NCI-H2196 (cell line): ENCODE results near the gene UST.
"Not testable (repeated sequence)": the region's sequence is repeated elsewhere in the genome, so short reads cannot be mapped to it uniquely, and the experiment has no call there.

Source experiments
- DNase-seq: peaks from one replicate; lab custom pipeline; 2025; ENCODE audit not compliant: unreplicated experiment; lab: John Stamatoyannopoulos, UW

UST gene

DNA sequence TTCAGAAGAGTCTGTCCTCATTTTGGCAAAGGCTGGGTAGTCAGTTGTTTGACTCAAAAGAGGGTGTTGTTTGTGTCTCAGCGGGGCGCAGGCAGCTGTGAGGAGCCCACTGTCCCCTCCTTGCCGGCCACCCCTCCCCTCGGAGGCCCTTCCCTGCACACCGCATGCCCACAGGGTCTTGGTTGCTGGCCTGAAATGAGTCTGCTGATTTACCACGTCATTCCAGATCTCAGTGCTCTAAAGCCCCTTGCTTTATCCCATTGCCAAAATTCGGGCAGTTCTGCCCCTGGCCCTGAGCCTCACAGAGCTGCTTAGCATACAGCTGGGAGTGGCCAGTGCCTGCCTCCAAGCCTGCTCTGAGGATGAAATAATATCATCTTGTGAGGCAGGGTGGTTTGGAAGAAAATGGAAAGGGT is 220.7 kb downstream of the UST start:
- no peak for DNase-seq

DNA sequence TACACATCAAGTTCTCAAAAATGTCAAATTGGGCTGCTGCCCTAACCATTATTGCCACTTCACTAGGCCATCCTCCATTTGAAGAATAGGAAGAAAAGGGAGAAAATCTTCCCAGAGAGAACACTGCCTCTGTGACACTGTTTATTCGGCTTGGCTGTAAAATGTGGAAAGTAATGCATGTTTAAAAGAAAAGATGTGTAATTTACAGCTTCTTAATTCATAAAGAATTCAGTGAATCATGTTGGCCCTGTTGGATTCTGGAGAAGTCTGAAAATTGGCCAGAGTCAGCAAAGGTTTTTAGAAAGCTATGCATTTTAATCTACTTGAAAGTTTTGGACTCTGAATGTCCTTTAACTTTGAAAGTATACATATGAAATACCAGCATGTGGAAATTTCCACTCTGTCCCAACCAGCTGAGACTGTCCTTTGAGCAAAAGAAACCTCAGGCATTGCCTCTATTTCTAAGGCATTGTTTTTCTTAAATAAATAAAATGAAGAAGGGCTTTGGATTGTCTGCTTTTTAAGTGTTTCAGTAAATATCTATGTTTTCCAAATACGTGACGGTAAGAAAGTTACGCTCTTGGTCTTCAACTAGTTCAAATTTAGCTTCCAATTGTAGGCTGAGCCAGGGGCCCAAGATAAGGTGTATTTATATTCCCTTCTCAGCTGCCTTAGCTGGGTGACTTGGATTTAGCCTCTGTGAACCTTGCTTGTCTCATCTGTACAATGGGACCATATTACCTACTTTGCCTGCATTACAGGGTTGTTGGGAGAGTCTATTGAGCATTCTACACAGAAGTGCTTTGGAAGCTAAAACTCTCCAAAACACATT is 222.2 kb downstream of the UST start:
- no peak for DNase-seq

DNA sequence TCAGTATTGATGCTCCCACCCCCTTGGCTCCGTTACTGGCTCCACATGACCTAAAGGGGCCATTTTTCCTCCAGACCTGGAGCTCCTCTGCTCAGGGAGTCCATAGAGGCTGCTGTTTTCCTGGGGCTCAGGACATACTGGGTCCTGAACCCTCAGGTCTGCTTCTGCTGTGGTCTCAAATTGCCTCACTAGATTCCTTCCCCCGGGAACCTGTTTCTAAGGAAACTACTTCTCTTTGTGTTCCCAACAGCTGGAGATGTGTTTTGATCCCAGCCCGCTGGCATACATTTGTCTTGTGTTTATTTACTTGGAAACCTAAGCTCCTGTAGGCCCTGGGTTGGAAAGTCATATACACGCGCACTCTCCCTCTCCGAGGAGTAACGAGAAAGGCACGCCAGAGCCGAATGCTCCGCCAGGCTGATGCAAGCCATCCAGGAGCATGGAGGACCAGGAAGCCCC is 222.8 kb downstream of the UST start:
- DNase-seq, result peak; percentile 37

DNA sequence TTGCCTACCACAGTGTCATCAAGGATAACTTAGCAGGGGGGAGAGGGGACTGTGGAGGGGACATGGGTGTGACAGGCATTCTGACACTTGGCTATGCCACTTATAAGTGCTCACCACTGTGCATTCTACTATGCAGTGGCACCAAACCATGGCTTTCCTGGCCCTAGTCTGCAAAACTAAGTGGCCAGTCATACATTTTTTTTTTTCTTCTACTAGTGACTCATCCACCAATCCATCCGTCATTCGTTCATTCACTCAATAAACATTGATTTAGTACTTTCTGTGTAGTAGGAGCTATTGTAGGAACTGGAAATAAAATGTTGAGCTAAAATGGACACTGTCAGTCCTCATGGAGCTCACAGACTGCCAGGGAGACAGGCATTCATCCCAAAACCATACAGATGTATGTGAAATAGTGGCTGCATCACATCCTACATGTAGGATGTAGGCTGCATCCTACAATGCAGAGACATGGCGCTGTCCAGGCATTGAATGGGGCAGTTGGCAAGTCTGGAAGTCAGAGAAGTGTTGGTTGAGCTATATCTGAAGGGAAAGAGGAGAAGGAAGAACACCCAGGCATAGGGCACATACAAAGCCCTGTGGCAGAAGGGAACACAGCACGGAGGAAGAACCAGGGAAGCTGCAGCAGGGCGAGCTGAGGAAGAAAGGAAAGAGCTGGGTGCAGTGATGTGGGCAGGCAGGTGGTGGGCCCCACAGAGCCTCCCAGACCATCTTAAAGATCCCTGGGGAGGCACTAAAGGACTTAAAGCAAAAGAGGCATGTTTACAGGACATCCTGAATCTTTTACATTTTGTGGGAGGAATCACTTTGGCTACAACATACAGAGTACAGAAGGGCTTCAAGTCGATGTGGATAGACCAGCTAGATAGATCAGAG is 224.4 kb downstream of the UST start:
- no peak for DNase-seq

DNA sequence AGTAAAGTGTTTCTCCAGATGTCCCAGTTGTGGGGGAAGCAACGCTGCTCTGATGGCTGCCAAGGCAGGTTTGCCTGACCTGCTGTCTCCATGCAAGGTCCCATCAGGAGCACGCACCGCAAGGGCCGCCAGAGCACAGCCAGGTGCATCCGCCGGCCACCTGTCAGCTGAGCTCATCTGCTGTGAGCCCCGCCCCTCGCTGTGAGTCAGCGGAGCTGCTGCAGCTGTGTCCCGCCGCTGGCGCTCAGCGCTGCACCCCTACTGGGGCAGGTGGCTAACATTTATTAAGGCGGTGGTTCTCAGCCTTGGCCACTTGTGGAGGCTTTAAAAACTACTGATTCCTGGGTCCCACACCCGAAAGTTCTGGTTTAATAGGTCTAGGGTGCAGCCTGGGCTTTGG is 225.7 kb downstream of the UST start:
- DNase-seq, result peak; percentile 88

DNA sequence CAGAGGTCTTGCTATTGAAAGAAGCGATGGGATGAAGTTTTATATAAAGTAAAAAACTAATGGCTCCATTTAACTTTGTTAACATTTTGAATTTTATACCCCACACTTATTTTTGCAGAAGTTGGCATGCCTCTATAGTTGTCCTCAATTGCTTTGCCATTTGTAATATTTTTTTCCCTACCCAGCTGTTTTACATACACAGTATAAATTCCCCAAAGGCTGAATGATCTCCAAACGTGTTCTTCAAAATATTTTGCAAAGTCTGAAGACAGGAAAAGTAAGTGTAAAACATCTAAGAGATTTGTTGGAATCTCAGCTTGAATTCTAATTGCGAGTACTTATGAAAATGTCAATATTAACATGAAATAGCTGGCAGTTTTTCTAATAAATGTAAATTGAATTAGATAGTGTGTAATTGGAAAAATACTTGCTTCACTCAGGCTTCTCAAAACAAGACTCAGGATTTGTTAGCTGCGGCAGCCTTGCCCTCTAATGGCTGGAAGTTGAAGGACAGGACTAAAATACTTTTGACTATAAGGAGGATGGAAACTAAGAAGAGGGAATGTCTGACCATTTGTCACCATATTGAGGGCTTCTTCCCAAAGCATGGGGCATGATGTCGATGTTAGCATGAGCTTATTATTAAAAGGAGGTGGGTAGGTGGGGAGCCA is 226.8 kb downstream of the UST start:
- peak; percentile 26 for DNase-seq

DNA sequence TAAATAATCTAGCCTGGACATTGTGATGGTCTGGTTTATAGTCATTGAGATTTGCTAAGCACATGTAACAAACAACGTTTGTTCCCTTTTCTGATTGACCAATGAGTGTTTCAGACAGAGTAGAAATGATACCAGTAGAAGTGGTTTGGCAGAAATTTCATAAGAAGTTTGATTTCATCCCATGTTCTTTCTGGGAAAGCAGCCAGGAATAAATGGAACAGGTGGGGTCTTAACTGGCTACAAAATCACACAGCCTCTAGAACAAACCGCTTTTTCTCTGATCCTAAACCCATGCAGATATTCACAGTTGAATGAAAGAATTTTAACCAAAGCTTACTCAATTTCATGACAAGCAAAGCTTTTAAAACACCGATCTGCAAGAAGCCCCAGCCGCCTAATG is 227.5 kb downstream of the UST start:
- no peak for DNase-seq

DNA sequence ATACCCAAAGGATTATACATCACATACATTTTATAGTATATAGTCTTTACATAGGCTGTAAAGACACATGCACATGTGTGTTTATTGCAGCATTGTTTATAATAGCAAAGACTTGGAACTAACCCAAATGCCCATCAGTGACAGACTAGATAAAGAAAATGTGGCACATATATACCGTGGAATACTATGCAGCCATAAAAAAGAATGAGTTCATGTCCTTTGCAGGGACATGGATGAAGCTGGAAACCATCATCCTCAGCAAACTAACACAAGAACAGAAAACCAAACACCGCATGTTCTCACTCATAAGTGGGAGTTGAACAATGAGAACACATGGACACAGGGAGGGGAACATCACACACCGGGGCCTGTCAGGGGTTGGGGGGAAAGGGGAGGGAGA is 231.5 kb downstream of the UST start:
- not testable (repeated sequence) for DNase-seq

DNA sequence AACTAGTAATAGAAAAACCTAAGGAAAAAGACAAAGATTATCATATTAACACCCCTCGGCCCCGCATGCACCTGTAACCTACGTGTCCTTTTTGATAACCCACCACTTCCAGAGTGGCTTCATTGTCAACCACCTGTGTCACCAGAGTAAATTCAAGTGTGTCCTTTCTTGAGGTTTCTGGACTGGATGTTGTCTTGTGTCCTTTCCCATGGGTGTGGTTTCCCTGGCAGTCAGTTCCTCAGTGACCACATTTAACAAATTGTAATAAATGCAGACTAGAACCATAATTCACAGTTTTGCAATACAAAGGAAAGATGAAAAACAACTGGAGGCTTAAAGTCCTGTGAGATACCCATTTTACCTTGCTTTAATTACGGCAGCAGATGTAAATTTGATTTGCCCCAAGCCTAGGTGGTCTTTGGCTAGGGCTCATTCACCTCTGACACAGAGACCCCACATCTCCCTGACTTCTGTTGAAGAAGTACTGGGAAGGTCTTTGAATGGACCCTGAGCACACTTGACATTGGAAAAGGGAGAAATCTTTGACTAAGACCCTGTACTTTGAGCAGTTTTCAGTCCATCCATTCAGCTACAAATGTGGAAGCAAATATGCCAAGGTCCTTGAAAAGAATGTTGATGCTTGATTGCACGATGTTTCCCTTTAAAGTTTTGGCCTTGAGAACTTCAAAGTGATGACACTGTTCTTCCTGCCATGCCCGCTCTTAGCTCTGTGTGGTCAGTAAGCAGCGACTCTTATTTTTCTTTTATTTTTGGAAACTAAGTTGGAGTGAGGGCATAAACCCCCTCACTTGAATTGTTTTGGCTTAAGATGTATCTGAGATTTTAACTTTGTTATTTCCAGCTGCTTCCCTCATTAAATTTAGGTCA is 232.4 kb downstream of the UST start:
- DNase-seq, result no peak

DNA sequence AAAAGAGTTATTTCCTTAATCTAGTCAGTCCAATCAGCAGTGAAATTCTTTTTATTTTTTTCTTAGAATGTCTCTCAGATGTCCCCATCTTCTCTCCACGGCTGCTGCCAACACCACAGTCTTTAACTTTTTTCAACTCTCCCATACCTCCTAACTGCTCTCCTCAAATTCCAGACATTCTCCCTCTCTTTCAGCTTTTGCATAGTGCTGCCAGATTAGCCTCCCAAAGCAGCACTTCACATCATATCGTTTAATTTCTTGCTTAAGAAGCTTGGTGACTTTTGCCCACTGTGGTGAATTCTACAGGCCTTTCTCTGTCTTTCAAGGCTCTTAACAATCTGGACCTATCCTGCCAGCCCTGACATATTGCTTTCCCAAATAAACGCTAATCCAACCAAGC is 233.4 kb downstream of the UST start:
- DNase-seq, result no peak

DNA sequence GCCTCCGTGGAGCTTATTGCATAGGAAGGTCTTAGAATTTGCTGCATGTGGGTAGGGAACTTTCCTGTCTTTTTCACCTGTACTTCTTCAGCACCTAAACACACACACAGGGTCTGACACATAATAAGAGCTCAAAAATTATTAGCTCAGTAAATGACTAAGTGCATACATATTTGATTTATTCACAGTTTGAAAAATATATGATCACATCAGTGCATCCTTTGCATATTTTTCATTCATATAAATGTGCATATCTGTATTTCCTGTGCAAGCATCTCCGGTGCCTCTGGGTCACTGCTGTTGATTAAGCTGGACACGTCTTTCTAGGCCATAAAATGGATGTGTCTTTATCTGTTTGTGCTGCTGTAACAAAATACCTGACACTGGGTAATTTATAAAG is 234.7 kb downstream of the UST start:
- no peak for DNase-seq

DNA sequence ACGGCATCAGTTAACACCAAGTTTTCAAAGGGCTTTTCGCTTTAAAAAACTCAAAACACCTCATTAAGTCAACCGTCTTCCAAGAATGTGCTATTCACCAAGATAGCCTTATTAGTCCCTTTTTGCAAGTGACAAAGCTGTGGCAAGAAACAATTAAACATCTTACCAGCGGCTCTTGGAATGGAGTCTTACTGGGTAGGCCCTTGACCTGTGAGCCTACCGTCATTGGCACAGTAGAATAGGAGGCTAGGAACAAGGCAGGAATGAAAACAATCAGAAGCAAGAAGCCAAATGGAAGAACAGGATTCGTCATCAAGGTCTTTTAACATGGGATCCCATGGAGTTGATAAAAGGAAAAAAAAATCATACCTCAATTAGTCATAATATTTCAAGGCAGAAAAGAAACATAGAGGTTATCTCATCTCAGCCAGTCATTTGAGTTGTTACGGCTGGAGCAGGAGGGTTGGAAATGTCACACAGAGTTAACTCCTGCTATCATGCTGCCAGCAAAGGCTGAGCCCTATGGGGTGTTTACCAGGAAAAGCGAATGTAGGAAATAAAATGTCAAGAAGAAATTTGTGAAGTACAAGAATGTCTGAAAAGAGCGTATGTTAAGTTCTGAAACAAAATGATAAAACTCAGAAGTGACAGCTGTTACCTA is 236.4 kb downstream of the UST start:
- no peak for DNase-seq

DNA sequence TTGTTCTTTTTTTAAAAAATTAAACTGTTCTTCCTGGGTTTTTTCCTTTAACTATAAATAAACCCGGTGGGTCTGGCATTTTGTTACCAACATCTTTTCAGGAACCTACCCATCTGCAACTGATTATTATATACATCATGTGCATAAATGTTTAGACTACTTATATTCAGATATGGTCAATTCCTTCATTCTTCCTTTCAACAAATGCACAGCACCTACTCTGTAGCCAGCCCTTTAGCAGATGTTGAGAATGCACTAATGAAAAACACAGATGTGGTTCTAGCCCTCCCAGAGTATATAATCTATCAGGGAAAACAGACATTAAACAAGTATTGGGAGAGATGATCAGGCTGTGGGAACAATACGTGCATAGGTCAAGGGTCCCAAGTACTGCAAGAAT is 237.1 kb downstream of the UST start:
- DNase-seq, result no peak

DNA sequence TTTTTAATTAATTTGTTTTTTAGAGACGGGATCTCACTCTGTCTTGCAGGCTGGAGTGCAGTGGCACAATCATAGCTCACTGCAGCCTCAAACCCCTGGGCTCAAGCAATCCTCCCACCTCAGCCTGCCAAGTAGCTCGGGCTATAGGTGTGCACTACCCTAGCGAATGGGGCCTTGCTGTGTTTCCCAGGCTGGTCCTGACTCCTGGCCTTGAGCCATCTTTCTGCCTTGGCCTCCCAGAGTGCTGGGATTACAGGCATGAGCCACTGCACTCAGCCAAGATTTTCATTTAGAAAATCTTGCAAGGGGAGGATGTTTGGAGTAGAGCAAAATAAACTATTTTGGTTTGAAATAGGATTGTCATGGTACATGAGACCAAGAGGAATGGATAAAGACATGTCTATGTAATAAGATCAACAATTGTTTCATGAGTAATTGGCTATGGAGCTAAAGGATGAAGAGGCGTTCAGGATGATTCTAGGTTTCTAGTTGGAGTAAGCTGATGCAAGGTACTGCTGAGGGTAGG is 237.8 kb downstream of the UST start:
- DNase-seq, result no peak

DNA sequence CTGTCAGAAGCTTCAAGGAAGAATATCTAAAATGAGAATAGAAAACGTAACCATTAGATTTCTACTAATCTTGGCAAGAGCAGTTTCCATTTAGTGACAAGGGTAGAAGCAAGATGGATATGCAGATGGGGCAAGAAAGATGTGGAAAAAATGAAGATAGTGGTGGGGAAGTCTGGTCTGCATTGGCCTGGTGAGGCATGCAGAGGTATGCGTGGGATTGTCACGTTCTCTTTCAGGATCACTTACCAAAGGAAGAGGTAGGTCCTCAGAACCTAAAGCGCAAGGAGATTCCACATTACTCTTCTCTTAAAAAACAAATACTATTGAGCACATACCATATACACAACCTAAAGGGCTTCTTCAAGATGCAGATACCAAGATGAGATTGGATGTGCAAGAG is 238.7 kb downstream of the UST start:
- DNase-seq, result no peak

DNA sequence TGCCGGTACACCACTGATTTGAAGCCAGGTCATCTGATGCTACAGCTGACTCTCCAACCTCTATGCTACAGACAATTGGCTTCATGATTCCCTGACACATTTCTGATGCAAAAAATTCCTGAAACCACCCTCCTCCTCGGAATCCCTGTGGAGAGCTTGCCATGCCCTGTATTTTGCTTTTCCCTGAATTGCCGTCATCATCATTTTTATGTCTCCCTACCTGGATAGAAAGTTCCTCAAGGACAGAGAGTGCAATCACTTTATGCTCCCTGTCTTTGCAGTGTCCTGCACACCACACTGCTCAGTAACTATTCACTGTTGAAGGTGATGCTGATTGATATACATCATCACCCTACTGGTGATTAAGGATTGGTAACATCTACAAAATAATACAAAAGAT is 239.8 kb downstream of the UST start:
- no peak for DNase-seq

DNA sequence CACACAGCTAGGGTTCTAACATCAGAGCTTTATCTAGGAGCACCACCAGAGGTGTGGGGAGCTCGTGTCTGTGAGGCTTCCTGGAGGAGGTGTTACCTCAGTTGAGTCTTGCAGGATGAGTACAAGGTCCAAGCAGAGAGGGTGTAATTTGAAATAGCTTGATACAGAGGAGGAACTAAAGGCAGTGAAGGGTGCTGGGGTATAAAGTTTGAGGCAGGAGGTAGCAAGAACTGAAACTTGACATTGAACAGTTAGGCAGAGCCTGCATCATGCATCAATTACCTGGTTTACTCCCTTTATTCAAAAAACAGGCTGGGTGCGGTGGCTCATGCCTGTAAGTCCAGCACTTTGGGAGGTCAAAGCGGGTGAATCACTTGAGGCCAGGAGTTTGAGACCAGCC is 241.2 kb downstream of the UST start:
- DNase-seq, result no peak

DNA sequence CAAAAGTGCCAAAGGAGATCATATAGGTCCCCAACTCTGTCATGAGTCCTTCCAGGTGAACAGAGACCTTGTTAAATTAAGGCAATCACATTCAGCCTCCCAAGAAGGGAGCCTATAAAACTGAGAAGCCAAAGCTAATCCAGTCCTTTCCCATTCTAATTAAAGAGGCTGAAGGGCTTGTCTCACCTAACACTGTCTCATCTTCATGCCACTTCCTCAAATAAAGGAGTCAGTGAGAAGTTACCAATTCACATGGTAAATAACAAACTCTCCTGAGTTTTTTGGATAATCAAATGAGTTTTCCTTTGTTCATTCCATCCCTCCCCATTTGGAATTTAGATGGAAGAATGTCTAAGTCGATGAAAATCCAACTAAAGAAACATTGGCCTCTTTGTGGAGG is 242.8 kb downstream of the UST start:
- DNase-seq, result no peak

DNA sequence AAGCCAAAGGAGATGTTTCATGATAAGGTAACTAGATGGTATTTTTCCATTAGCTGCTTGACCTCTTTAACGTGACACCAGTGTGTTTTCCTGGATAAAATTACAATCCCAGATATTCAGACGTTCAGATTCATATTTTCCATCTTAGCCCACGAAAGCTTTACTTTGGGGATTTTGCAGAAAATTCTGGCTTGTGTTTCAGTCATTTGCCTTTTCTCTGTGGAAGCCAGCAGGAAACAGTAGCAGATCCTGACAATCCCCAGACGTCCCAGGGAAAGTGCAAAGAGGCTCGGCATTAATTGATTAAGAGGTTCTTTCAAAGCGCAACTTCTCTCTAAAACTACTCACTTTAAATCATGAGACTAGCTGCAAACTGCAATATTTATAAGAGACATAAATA is 243.6 kb downstream of the UST start:
- DNase-seq, result no peak

DNA sequence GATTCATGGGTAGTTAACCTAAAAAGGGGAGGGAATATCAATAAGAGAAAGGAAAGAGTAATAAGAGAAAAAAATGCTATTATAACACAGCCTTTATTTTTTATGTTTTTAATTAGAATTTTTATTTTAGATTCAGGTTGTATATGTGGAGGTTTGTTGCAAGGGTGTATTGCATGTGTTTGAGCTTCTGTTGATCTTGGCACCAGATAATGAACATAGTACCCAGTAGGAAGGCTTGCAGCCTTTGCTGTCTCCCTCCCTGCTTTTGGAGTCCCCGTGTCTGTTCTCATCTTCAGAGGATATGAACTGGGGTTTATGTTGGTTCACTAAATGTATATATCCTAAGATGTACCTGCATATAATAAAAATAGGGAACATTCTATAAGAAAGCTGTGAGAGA is 250.0 kb downstream of the UST start:
- DNase-seq, result no peak
